Subcutaneous abdominal adipose tissue (tissue), 5 donors: ENCODE data around the gene VTI1A.
A peak's percentile ranks its signal among the peaks of the same experiment; 100 is the strongest.

Experiments
- H3K27ac ChIP-seq: one replicate; pipeline ENCODE4 v1.7.0; 2013; ENCODE audit warnings: low read depth, mild to moderate bottlenecking, inconsistent platforms, low read length, moderate library complexity
- H3K27me3 ChIP-seq, 5 donors: one replicate each; pipeline ENCODE4 v1.7.0; 2013; ENCODE audit warnings: low read length in 5 of 5, inconsistent platforms in 1 of 5; ENCODE audit not compliant: control insufficient read depth in 5 of 5, insufficient read depth in 4 of 5
- H3K36me3 ChIP-seq, 5 donors: one replicate each; pipeline ENCODE4 v1.7.0; 2013; ENCODE audit warnings: low read length in 5 of 5; ENCODE audit not compliant: control insufficient read depth in 5 of 5, insufficient read depth in 5 of 5
- H3K4me1 ChIP-seq, 5 donors: one replicate each; pipeline ENCODE4 v1.7.0; 2013; ENCODE audit warnings: low read length in 5 of 5, mild to moderate bottlenecking in 3 of 5, moderate library complexity in 1 of 5; ENCODE audit not compliant: control insufficient read depth in 5 of 5, insufficient read depth in 5 of 5
- H3K4me3 ChIP-seq, 5 donors: one replicate each; pipeline ENCODE4 v1.7.0; 2013; ENCODE audit warnings: low read length in 5 of 5, low read depth in 1 of 5
- H3K9ac ChIP-seq, 5 donors: one replicate each; pipeline ENCODE4 v1.7.0; 2013; ENCODE audit warnings: low read length in 5 of 5, mild to moderate bottlenecking in 4 of 5, moderate library complexity in 3 of 5
- H3K9me3 ChIP-seq, 5 donors: one replicate each; pipeline ENCODE4 v1.7.0; 2013; ENCODE audit warnings: low read length in 5 of 5; ENCODE audit not compliant: control insufficient read depth in 5 of 5
- donor health status: healthy.
- donor health status: healthy.
- donor health status: healthy.
- donor health status: healthy.
- donor health status: healthy.

The VTI1A gene

DNA sequence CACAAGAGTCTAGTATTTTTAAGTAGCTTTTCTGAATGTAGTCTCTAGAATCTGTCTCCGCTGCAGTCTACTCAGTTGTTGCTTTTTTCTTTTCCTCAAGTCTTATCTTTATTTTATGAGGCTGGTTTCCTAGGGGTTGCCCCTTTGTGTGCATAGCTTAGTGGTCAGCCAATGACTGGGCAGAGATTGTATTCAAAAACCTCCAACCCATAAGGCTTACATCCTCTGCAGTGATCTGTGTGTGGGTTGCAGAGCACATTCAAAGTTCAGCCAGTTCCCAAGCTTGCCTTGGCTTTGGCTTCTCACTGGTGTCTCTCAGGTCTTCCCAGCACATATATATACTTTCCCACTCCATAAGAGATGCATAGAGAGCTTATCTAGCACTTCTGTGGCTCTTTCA is 343.0 kb downstream of the VTI1A start:
- H3K9me3 ChIP-seq = peaks cover 0 to 6% (median 0%) of the 10 kb centered on the region in 5 donors
- H3K36me3 ChIP-seq = no peaks in the 10 kb centered on the region
- no peaks in the 10 kb centered on the region for H3K27me3 ChIP-seq
- H3K27ac ChIP-seq = peak overlapping the region; percentile 72
- H3K4me1 ChIP-seq = peaks cover 0 to 38% (median 31%) of the 10 kb centered on the region in 5 donors
- H3K4me3 ChIP-seq = no peak overlapping the region
- H3K9ac ChIP-seq = peak overlapping the region in 1 of 5 donors; percentile 3

DNA sequence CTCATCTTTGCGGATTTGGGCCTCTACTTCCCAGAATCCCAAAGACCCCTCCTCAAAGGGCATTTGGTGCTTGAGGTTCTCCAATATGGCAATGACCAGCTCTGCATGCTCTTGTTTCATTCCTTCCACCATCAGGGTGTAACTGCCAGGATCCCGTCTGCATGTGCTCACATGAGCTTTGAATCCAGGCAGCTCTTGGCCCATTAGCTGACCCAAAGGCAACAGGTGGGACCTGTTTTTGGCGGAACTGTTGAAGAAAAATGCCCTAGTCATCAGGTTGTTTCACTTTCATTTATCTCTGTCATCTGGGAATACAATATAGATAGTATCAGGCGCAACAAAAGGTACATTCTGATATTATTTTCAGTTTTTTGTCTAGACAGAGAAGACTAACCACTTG is 343.9 kb downstream of the VTI1A start:
- Histone ChIP-seq H3K9me3 (peaks cover 0 to 6% (median 0%) of the 10 kb centered on the region in 5 donors), H3K36me3 (no peaks in the 10 kb centered on the region), H3K27ac (peak overlapping the region; percentile 72), H3K27me3 (no peaks in the 10 kb centered on the region), H3K9ac (no peak overlapping the region), H3K4me1 (peaks cover 0 to 38% (median 31%) of the 10 kb centered on the region in 5 donors), H3K4me3 (peak overlapping the region in 1 of 5 donors; percentile 29)

DNA sequence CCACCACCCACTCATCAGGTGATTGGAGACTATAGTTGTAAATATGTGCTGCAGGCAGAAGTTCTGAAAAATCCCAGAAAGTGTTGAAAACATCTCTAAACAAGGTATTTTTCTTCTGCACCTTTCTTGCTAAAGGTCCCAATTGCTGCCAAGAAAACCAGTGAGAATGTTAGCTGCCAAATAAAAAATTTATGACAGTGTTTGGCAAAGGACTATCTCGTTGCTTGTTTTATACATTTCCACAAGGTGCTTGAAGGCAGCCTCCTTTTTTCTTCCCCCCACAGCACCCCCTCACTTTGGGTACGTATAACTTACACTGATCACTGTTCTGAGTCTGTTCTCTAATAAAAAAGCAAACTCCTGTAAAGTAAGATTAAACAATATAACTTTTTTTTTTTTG is 344.4 kb downstream of the VTI1A start:
- H3K27ac ChIP-seq = peak overlapping the region; percentile 72
- no peaks in the 10 kb centered on the region for H3K36me3 ChIP-seq
- no peak overlapping the region for H3K4me3 ChIP-seq
- H3K27me3 ChIP-seq = no peaks in the 10 kb centered on the region
- no peak overlapping the region for H3K9ac ChIP-seq
- peaks cover 0 to 38% (median 31%) of the 10 kb centered on the region in 5 donors for H3K4me1 ChIP-seq
- H3K9me3 ChIP-seq = peaks cover 0 to 6% (median 0%) of the 10 kb centered on the region in 5 donors

DNA sequence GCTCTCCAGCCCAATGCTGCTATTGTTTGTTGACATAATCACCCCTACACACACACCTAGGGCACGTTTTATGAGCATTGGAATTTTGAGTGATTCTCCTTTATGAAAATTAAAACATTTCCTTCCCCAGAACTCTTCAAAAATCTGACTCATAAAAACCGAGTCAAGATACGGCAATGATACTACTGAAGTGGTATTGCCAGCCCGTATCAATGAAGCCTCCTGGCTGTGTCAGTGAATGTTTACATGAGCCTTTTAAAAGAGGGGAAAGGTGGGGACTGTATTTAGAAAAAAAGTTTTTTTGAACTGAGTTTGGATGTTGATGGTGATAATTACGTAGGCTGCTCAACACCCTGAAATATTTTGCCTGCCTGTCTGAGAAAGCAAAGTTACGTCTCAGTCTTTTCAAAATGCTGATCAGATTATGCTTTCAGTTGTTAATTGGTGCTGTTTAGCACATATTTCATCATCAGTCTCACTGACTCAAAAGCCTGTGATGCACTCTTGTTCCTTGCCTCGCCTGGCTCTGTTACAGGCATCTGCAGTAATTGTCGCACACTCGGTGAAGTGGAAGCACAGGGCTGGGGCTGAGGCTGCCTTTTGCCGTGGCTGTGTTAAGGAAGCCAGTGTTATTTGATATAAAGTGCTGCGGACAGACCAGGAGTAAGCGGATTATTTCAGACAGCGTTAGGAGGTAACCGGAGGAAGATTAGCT is 345.6 kb downstream of the VTI1A start:
- H3K27me3 ChIP-seq = no peaks in the 10 kb centered on the region
- H3K36me3 ChIP-seq = no peaks in the 10 kb centered on the region
- peak overlapping the region in 2 of 5 donors; percentile 6 to 35 for H3K9ac ChIP-seq
- H3K27ac ChIP-seq = peak overlapping the region; percentile 71
- peaks cover 0 to 38% (median 31%) of the 10 kb centered on the region in 5 donors for H3K4me1 ChIP-seq
- peaks cover 0 to 6% (median 0%) of the 10 kb centered on the region in 5 donors for H3K9me3 ChIP-seq
- H3K4me3 ChIP-seq = peak overlapping the region; percentile 3 to 40 (median 8)

DNA sequence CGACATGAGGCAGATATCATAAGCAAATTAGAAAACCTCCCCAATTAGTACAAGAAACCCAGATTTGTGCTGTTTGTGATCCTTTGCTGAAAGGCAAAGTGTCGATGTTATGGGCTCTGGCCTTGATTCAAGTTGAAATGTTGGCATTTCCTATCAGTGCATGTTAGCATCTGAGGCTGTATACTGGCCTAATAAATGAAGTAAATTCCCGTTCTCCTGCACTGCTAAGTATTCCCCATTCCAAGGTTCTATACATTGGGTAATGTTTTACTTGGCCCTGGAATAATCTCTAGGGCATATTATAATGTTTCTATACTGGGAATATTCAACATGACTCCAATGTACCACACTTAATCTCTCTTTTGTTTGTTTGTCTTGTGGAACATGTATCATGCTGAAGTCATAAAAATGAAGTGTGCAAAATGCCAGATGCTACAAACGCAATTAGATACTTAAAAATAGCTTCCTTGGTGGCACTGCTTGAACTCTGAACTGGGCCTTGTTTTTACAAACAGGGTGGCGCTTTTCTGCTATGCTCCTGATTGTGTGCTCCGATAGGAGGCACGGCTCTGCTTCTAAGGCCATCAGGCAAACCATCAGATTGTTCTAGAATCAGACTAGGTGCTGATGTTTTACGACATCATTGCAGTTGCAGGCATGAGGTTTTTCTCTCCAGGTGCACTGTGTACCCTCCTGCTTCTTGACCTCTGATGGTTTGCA is 346.3 kb downstream of the VTI1A start:
- no peaks in the 10 kb centered on the region for H3K27me3 ChIP-seq
- no peaks in the 10 kb centered on the region for H3K36me3 ChIP-seq
- peak overlapping the region in 4 of 5 donors; percentile 5 to 40 (median 22) for H3K4me3 ChIP-seq
- peak overlapping the region; percentile 71 for H3K27ac ChIP-seq
- H3K4me1 ChIP-seq = peaks cover 0 to 38% (median 31%) of the 10 kb centered on the region in 5 donors
- H3K9ac ChIP-seq = peak overlapping the region in 2 of 5 donors; percentile 6 to 35
- H3K9me3 ChIP-seq = peaks cover 0 to 6% (median 0%) of the 10 kb centered on the region in 5 donors

DNA sequence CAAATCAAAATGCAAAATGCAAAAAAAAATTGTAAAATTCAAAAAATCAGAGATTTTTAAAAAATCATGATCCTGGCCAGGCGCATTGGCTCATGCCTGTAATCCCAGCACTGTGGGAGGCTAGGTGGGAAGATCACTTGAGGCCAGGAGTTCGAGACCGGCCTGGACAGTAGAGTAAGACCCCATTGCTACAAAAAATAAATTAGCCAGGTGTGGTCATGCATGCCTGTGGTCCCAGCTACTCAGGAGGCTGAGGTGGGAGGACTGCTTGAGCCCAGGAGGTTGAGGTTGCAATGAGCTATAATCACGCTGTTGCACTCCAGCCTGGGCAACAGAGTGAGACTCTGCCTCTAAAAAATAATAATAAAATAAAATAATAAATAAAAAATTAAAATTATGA is 347.2 kb downstream of the VTI1A start:
- H3K9ac ChIP-seq = no peak overlapping the region
- no peaks in the 10 kb centered on the region for H3K36me3 ChIP-seq
- H3K27ac ChIP-seq = no peak overlapping the region
- H3K27me3 ChIP-seq = no peaks in the 10 kb centered on the region
- H3K4me1 ChIP-seq = peaks cover 0 to 38% (median 31%) of the 10 kb centered on the region in 5 donors
- H3K4me3 ChIP-seq = no peak overlapping the region
- H3K9me3 ChIP-seq = peaks cover 0 to 5% (median 0%) of the 10 kb centered on the region in 5 donors

DNA sequence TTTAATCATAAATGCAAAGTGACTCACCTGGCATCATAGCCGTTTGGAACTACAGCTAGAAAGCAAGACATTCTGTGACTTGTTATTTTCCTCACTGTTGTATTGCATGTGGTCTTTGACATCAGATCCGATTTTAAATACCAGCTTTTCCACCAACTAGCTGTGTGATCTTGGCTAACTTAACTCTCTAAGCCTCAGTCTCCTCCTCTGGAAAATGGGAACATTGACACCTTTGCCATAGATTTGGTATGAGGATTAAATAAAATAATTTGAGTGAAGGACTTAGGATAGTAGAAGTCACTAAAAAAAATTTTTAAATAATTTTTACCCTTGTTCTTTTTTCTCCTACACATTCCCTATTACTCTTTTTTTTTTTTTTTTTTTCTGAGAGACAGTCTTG is 348.1 kb downstream of the VTI1A start:
- H3K9ac ChIP-seq = no peak overlapping the region
- H3K27ac ChIP-seq = no peak overlapping the region
- H3K36me3 ChIP-seq = no peaks in the 10 kb centered on the region
- H3K9me3 ChIP-seq = no peaks in the 10 kb centered on the region
- H3K4me3 ChIP-seq = no peak overlapping the region
- H3K27me3 ChIP-seq = no peaks in the 10 kb centered on the region
- H3K4me1 ChIP-seq = peaks cover 0 to 37% (median 31%) of the 10 kb centered on the region in 5 donors

DNA sequence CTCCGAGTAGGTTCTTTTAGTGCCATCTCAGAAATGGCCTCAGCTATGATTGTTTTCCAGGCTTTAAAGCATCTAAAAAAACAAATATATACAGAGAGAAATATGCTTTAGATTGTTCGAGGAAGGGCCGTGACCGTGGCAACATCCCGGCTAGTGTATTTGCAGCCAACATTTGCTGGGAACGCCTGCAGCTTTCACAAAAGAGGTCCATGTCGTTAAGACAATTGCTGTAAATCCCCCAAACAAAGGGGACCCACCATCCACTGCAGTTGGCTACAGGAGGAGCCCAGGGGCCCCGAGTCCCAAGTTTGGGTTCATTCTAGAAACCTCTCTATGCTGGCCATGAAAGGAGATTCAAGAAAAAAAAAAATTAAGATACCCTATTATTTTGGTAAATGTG is 350.2 kb downstream of the VTI1A start:
- H3K4me1 ChIP-seq = peaks cover under 1 to 22% (median 16%) of the 10 kb centered on the region in 5 donors
- H3K9me3 ChIP-seq = no peaks in the 10 kb centered on the region
- no peaks in the 10 kb centered on the region for H3K36me3 ChIP-seq

DNA sequence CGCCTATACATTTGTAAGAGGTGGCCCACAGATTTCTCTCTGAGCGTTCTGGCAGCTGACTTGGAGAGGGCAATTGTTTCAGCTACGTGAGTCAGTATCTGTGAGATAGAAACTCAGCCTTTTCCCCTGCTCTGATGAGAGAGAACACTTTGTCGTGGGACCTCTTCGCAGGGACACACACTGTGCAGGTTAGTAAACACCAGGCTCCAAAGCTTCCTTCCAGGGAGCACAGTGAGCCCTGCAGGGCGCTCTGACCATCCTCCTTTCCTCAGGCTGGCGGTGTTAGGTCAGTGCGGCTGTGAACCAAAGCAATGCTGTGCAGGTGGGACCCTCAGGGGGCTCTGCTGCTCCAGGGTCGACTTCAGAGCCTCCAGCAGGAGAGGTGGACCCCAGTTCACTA is 350.8 kb downstream of the VTI1A start:
- no peak overlapping the region for H3K4me3 ChIP-seq
- no peak overlapping the region for H3K9ac ChIP-seq
- no peaks in the 10 kb centered on the region for H3K27me3 ChIP-seq
- H3K27ac ChIP-seq = no peak overlapping the region
- H3K4me1 ChIP-seq = peaks cover 2 to 22% (median 16%) of the 10 kb centered on the region in 5 donors
- no peaks in the 10 kb centered on the region for H3K36me3 ChIP-seq
- H3K9me3 ChIP-seq = no peaks in the 10 kb centered on the region

More for the DNA sequence above, 350.2 kb downstream of the VTI1A start:
- H3K9ac ChIP-seq = no peak overlapping the region
- no peaks in the 10 kb centered on the region for H3K27me3 ChIP-seq
- no peak overlapping the region for H3K4me3 ChIP-seq
- H3K27ac ChIP-seq = no peak overlapping the region

DNA sequence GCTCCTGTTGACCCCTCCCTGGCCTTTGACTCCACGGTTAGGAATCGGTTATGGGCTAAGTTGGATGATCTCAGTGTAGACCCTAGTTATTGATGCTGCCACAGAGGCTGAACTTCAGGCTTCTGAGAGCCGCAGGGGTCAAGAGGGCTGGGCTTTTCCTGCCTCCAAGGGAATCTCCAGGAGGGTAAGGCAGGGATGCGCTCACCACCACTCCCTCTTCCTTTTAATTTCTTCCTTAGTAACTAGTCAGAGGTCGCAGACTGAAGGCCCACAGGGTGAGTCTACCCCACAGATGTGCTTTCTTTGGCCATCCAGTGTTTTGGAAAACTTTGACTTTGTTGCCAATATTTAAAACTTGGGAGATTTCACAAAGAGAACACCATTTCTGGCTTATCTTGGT is 352.0 kb downstream of the VTI1A start:
- H3K9me3 ChIP-seq = no peaks in the 10 kb centered on the region
- H3K36me3 ChIP-seq = no peaks in the 10 kb centered on the region
- H3K9ac ChIP-seq = no peak overlapping the region
- H3K4me3 ChIP-seq = no peak overlapping the region
- H3K27ac ChIP-seq = no peak overlapping the region
- peaks cover 3 to 19% (median 9%) of the 10 kb centered on the region in 5 donors for H3K4me1 ChIP-seq
- no peaks in the 10 kb centered on the region for H3K27me3 ChIP-seq
